Ishikawa (cell line): ENCODE data around the gene LRRC2.
A peak's percentile ranks its signal among the peaks of the same experiment; 100 is the strongest.

ENCODE experiments used
- CEBPB ChIP-seq: IDR thresholded peaks from 2 replicates; pipeline ENCODE4 v1.6.1; 2012
- CREB1 ChIP-seq: IDR thresholded peaks from 2 replicates; pipeline ENCODE4 v1.6.1; 2012; ENCODE audit warnings: low read depth
- EGR1 ChIP-seq: IDR thresholded peaks from 2 replicates; pipeline ENCODE4 v1.6.1; 2012
- EP300 ChIP-seq: IDR thresholded peaks from 2 replicates; pipeline ENCODE4 v1.6.1; 2012; ENCODE audit warnings: borderline replicate concordance
- FOXM1 ChIP-seq: IDR thresholded peaks from 2 replicates; pipeline ENCODE4 v1.6.1; 2012; ENCODE audit warnings: low read depth, borderline replicate concordance
- NFIC ChIP-seq: IDR thresholded peaks from 2 replicates; pipeline ENCODE4 v1.6.1; 2012
- RAD21 ChIP-seq: IDR thresholded peaks from 2 replicates; pipeline ENCODE4 v1.6.1; 2012; ENCODE audit warnings: low read depth
- REST ChIP-seq: IDR thresholded peaks from 2 replicates; pipeline ENCODE4 v1.6.1; 2012; ENCODE audit warnings: low read depth, mild to moderate bottlenecking
- TAF1 ChIP-seq: IDR thresholded peaks from 2 replicates; pipeline ENCODE4 v1.6.1; 2012; ENCODE audit warnings: low read depth, mild to moderate bottlenecking
- TCF12 ChIP-seq: IDR thresholded peaks from 2 replicates; pipeline ENCODE4 v1.6.1; 2012; ENCODE audit warnings: low read depth
- TEAD4 ChIP-seq: IDR thresholded peaks from 2 replicates; pipeline ENCODE4 v1.6.1; 2012
- YY1 ChIP-seq: IDR thresholded peaks from 2 replicates; pipeline ENCODE4 v1.6.1; 2012; ENCODE audit warnings: low read depth
- ZBTB7A ChIP-seq: IDR thresholded peaks from 2 replicates; pipeline ENCODE4 v1.6.1; 2012; ENCODE audit warnings: low read depth
- TF ChIP-seq, protein P1 (sequence below): IDR thresholded peaks from 2 replicates; pipeline ENCODE4 v1.6.1; 2012
- TF ChIP-seq, protein P2 (sequence below): IDR thresholded peaks from 2 replicates; pipeline ENCODE4 v1.6.1; 2012

LRRC2 gene

GRCh38 chr3:46579756-46580286 is 13.7 kb upstream of the LRRC2 start:
- TF ChIP-seq TCF12 (no peak), EP300 (no peak), NFIC (no peak), CREB1 (no peak), YY1 (no peak), TEAD4 (no peak), EGR1 (no peak), ZBTB7A (no peak), RAD21 (no peak), TAF1 (no peak), CEBPB (no peak)
- TF ChIP-seq, protein P1, sequence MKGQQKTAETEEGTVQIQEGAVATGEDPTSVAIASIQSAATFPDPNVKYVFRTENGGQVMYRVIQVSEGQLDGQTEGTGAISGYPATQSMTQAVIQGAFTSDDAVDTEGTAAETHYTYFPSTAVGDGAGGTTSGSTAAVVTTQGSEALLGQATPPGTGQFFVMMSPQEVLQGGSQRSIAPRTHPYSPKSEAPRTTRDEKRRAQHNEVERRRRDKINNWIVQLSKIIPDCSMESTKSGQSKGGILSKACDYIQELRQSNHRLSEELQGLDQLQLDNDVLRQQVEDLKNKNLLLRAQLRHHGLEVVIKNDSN: no peak
- TF ChIP-seq, protein P2, sequence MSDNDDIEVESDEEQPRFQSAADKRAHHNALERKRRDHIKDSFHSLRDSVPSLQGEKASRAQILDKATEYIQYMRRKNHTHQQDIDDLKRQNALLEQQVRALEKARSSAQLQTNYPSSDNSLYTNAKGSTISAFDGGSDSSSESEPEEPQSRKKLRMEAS: no peak

DNA sequence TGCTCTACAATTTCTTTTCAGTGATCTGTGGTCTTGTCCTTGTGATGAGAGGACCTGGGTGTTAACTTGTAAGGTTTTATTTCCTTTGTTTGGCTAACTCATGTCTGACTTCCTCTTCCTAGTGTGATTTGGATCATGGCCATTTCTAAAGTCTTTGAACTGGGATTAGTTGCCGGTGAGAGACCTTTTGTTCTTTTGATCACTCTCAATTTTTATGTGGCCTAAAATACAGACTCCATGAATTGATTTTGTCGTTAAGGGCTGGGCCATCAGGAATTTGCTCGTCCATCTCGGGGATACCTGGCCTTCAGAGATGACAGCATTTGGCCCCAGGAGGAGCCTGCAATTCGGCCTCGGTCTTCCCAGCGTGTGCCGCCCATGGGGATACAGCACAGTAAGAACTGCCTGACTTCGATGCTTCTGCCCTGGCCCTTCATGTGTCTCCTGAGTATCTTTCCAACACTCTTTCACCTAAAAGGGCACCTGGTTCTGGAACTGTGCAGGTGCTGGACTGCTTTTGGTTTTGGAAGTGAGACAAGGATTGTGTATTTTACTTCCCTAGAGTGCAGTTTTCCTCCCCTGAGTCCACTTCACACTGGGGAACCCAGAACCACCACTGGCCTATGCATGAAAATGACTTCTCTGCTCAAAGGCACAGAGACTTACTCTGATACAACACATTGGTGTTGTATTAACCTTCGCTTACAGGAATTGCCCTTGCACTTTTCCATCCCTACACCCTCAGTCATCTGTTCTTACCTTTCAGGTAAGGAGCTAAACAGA is 13.1 kb upstream of the LRRC2 start:
- no peak for TF ChIP-seq CREB1
- TF ChIP-seq, protein P1: no peak
- peak; percentile 68 for TF ChIP-seq NFIC
- TF ChIP-seq CEBPB: no peak

DNA sequence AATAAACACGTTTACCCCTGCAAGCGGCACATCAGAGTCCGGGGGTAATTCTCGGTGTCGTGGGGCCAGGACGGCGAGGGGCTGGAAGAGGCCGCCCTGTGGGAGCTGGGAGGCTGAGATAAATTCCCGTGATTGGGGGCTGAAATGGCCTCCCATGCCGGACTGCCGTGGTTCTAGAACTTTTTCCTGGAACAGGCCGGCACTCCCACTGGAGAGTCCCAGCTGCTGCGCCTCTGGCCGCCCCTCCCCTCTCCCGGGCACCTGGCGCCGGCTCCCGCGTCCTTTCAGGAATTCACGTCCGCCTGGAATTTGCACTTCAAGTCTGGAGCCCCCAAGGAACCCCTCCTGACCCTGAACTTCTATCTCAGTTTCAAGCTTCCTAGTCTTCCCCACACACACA is 10.8 kb upstream of the LRRC2 start:
- TF ChIP-seq, protein P1: no peak
- TF ChIP-seq, protein P2: no peak
- TF ChIP-seq REST (no peak), FOXM1 (no peak), TAF1 (no peak)

- no peak for TF ChIP-seq CEBPB
- no peak for TF ChIP-seq TAF1
- no peak for TF ChIP-seq EP300
- TF ChIP-seq, protein P2: no peak
- no peak for TF ChIP-seq TEAD4
- no peak for TF ChIP-seq FOXM1
- no peak for TF ChIP-seq REST
- no peak for TF ChIP-seq TCF12
- no peak for TF ChIP-seq EGR1
- TF ChIP-seq, protein P1: no peak
- TF ChIP-seq YY1: no peak
- no peak for TF ChIP-seq NFIC
- no peak for TF ChIP-seq RAD21
Observed at GRCh38 chr3:46576386-46576785, 10.3 kb upstream of the LRRC2 start.

GRCh38 chr3:46575577-46576222 is 9.6 kb upstream of the LRRC2 start:
- TF ChIP-seq FOXM1 (no peak), CEBPB (no peak)
- TF ChIP-seq, protein P1: no peak
